ENCODE data around the gene HECA. TPM values are rescaled to one million over a fixed set of nuclear protein-coding genes. Genes with fewer than 3 reads are reported as not detected.

The HECA gene
- total and polyA plus RNA-seq, 2 of the 4 experiments (the other 2 are of a cell fraction), result 3.1 to 4.3 TPM

GRCh38 chr6:139117734-139118133, 17.1 kb upstream of the HECA start:
- Histone ChIP-seq H3K4ac (ENCODE audit: low read depth, low read length) (no peak overlapping the region), H4K91ac (ENCODE audit: insufficient read depth, low read depth, low read length) (no peak overlapping the region), H4K8ac (ENCODE audit: low read depth in 2 of 2, low read length in 2 of 2) (no peak overlapping the region), H3K4me3 (ENCODE audit: insufficient read depth, low read depth, low read length) (no peak overlapping the region), H3K27ac (ENCODE audit: insufficient read depth, low read length) (no peak overlapping the region), H3K4me2 (ENCODE audit: low read depth, low read length) (no peak overlapping the region), H2BK15ac (ENCODE audit: low read depth, low read length) (no peak overlapping the region), H4K5ac (ENCODE audit: low read depth, low read length) (no peak overlapping the region), H3K27me3 (ENCODE audit: control insufficient read depth, insufficient read depth, low read length) (peaks cover 9% of the 10 kb centered on the region), H2BK20ac (ENCODE audit: low read depth, low read length) (no peak overlapping the region), H3K36me3 (ENCODE audit: control insufficient read depth, insufficient read depth, low read length) (no peaks in the 10 kb centered on the region), H3K56ac (ENCODE audit: extremely low read depth, insufficient read depth, low read length) (no peak overlapping the region), H2AK5ac (ENCODE audit: low read depth, low read length) (no peak overlapping the region), H3K4me1 (ENCODE audit: control insufficient read depth, insufficient read depth, low read length) (no peaks in the 10 kb centered on the region), H3K79me1 (ENCODE audit: low read depth in 1 of 2, low read length in 2 of 2) (no peaks in the 10 kb centered on the region), H2AK9ac (replicated peaks; ENCODE audit: low read depth, low read length, poor library complexity) (no peak overlapping the region), H2AFZ (replicated peaks; ENCODE audit: low read length, poor library complexity) (no peak overlapping the region), H2BK120ac (ENCODE audit: low read depth, low read length) (no peak overlapping the region), H2BK5ac (ENCODE audit: low read depth, low read length, poor library complexity, severe bottlenecking) (no peak overlapping the region), H3K9me3 (ENCODE audit: control insufficient read depth, insufficient read depth, low read length) (peaks cover 5% of the 10 kb centered on the region; the same call in 1 of the 2 replicates), H4K20me1 (ENCODE audit: insufficient read depth, low read length) (no peaks in the 10 kb centered on the region), H3K14ac (replicated peaks; ENCODE audit: low read depth, low read length) (no peak overlapping the region), H3K18ac (ENCODE audit: low read depth, low read length) (no peak overlapping the region), H3K23ac (ENCODE audit: low read depth, low read length) (no peak overlapping the region), H3K9ac (ENCODE audit: low read depth, low read length) (no peak overlapping the region), H3K9me1 (ENCODE audit: insufficient read depth, low read length) (no peaks in the 10 kb centered on the region)
- no peak for DNase-seq
- dilution Hi-C loops (cut with HindIII; ENCODE audit: low sequenced_read_pairs, unreplicated experiment) (no loop called here), in situ Hi-C loops (cut with MboI; ENCODE audit: low sequenced_read_pairs) (no loop called here), intact Hi-C loops (cut with micrococcal nuclease) (no loop called here)
- POLR2A ChIA-PET (ENCODE audit: unreplicated experiment), result interaction anchor here (0.5 kb wide), 1 partner anchor 11 kb away, joined by 4 read pairs; no protein-coding TSS in a partner anchor
- ATAC-seq (ENCODE audit: low read depth), result no peak
- whole genome bisulfite sequencing, 2 experiments (ENCODE audit: extremely low coverage in 2 of 2, insufficient read length in 1 of 2), result no CpG with 5 or more reads among the region's 1 CpG
- CTCF ChIA-PET, result no interaction called here
- no peak for TF ChIP-seq NFE2L2 (IDR thresholded peaks at IDR 0.05; ENCODE audit: low read depth, low read length)
- TF ChIP-seq RFX5 (IDR thresholded peaks at IDR 0.05; ENCODE audit: low read depth, low read length), result no peak
- TF ChIP-seq USF2 (IDR thresholded peaks at IDR 0.05; ENCODE audit: low read depth, low read length), result no peak
- peak; percentile 14; the same call in 1 of the 2 replicates for TF ChIP-seq SMC3 (IDR thresholded peaks at IDR 0.05; ENCODE audit: low read depth, low read length)
- TF ChIP-seq, protein P1, sequence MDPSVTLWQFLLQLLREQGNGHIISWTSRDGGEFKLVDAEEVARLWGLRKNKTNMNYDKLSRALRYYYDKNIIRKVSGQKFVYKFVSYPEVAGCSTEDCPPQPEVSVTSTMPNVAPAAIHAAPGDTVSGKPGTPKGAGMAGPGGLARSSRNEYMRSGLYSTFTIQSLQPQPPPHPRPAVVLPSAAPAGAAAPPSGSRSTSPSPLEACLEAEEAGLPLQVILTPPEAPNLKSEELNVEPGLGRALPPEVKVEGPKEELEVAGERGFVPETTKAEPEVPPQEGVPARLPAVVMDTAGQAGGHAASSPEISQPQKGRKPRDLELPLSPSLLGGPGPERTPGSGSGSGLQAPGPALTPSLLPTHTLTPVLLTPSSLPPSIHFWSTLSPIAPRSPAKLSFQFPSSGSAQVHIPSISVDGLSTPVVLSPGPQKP (IDR thresholded peaks at IDR 0.05; ENCODE audit: borderline replicate concordance, low read depth, low read length), result no peak
- TF ChIP-seq CTCF (conservative IDR thresholded peaks at IDR 0.05; ENCODE audit: low read depth, low read length), result peak; percentile 8; the same call in 1 of the 2 replicates
- no peak for TF ChIP-seq MAZ (IDR thresholded peaks at IDR 0.05; ENCODE audit: borderline replicate concordance, low read depth, low read length)
- no peak for TF ChIP-seq FOS (IDR thresholded peaks at IDR 0.05; ENCODE audit: low read depth, low read length)
- BruUV-seq (replicated peaks), result no TSS peak
